ENCODE data around the gene BNIP3.

Gene BNIP3

DNA sequence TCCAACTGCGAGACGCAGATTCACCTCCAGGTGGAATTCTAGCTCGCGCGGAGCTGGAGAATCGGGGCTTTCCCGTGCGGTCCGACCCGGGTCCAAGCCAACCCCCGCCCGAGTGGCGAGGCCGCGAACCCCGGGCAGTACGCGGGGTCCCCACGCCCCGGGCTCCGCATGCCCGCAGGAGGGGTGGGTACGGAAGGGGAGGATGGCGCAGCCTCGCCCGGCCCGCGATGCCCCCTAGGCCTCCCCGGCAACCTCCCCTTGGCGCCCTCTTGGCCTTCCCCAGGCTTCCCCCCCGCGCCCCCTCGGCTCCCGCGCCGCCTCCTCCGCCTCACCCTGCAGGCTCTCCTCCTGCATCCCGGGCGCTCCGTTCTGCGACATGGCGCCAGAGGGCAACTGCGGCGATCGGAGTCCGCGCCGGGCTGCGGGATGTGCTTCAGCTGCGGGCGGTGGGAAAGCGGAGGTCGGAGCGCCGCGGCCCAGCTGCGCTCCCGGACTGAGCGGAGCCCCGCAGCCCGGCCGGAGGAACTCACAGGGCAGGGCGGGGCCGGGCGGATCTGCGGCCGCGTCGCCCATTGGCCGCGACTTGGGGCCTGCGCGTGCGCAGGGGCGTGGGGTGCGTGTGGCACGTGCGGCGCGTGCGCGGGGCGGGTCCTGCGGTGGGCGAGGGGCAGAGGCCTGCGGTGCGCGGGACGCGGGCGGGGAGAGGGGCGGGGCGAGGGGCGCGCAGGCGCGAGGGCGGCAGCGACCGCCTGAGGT lies at the start of gene BNIP3:
Gene BNIP3, minus strand, starts transcription at position 495 of the 756 bp plus-strand sequence. Its CDS starts 117 bp downstream, at position 378.
- DNase-seq (ENCODE audit: low spot score): peak; percentile 98

DNA sequence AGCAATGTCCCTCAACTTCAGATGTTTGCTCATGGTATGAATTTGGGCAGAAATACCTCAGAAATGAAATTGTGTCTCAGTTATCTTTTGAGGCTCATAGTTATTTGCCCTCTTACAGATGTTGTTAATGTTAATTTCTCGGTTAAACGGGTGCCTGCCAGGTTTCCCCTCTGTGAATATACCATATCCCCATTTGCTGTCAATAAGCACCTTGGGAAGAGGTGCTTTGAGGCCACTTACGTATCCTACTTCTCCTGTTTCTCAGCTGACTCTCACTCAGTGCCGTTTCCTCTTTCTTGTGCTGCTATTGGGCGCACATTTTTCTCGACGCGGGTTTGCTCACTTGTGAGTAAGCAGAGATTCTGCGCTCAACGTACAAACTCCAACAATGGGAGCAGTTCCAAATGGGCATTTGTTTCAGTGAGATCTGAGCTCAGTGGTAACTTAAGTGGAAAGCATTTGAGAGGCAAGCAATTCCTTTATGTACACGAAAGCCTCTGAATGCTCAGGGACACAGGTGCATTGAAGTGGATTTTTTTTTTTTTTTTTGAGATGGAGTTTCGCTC lies 49.3 kb upstream of the BNIP3 start:
- DNase-seq (ENCODE audit: low spot score): no peak

- DNase-seq (ENCODE audit: low spot score): no peak
These were observed 47.0 kb upstream of the BNIP3 start for GRCh38 chr10:132028706-132029105.

DNA sequence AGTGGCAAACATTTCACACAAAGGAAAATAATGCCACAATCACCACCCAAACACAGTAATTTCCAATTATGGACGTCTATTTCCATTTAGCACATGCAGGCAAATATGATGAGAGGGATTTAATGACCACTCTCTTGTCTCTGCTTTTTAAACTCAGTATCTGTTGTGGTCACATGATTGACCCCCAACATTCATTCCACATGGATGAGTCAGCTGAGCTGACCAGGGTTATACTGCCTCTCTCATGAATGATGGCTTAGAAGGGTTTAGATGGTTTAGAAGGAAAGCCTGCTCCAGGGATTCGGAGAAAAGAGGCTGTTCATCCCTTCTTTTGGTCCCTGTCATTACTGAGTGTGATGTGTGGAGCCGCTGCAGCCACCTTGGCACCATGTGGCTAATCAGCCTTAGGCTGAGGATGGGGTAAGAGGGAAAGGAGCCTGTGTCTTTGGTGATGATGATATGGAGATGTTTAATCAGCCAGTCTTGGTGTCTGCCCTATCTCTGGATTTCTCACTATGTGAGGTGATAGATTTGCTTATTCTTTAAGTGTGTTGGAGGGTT lies 45.8 kb upstream of the BNIP3 start:
- DNase-seq (ENCODE audit: low spot score): no peak

GRCh38 chr10:132023092-132023811 lies 41.5 kb upstream of the BNIP3 start:
- DNase-seq (ENCODE audit: low spot score): peak; percentile 68

GRCh38 chr10:132022241-132022640 lies 40.5 kb upstream of the BNIP3 start:
- no peak for DNase-seq (ENCODE audit: low spot score)

GRCh38 chr10:132021504-132022143 lies 39.9 kb upstream of the BNIP3 start:
- no peak for DNase-seq (ENCODE audit: low spot score)

DNA sequence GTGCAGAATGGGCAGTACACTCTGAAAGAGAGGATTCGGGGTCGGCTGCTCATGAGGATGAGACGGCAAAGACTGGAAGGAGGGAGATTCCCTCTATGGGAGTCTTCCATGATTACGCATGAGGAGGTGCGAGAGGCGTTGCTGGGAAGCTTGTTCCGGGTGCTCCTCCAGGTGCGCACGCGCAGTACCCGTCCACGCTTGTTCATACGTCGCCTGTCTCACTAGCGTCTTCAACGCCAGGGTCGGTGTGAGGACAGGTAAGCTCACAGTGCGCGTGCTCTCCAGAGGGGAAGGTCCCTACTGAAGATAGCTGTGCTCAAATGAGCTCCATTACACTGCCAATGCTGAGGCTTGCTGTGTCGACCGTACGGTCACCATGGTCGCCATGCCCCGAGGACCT lies 39.3 kb upstream of the BNIP3 start:
- DNase-seq (ENCODE audit: low spot score): no peak

DNA sequence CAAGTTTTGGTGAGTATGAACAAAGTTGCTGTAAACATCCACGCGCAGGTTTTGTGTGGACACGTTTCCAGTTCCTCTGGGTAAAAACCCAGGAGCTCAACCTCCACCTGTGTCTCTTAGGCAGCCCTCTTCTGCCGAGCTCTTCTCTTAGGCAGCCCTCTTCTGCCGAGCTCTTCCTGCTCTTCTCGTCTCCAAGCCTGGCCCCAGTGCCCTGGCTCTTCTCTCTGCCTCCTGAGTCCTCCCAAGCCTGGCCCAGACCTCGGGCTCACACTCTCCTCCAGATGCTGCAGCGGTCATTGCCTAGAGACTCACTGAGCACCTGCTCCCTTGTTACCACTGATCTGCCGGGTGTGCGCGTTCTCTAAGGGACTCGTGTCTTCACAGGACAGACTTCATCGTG lies 38.7 kb upstream of the BNIP3 start:
- DNase-seq (ENCODE audit: low spot score): no peak

- DNase-seq (ENCODE audit: low spot score): no peak
These were observed 37.6 kb upstream of the BNIP3 start for GRCh38 chr10:132019366-132019765.

- DNase-seq (ENCODE audit: low spot score): no peak
These were observed 36.7 kb upstream of the BNIP3 start for GRCh38 chr10:132018446-132018845.

- no peak for DNase-seq (ENCODE audit: low spot score)
These were observed 34.8 kb upstream of the BNIP3 start for GRCh38 chr10:132016514-132016913.

DNA sequence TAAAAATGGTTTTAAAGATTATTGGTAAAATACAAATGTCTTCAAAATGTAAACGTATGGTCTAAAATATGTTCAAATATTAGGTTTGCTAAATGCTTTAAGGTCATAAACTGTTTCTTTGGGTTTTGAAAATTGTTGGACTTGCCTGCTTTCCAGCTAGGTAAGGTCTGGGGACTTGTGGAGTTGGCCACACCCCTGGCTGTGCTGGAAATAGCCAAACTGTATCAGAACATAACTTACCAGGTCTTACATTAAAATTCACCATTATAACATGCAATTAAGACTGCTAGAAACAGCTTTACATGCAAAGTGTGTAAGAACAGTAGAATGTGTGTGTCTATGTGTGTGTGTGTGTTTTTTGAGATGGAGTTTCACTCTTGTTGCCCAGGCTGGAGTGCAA lies 29.7 kb upstream of the BNIP3 start:
- DNase-seq (ENCODE audit: low spot score): no peak

GRCh38 chr10:132011024-132011423 lies 29.3 kb upstream of the BNIP3 start:
- no peak for DNase-seq (ENCODE audit: low spot score)

DNA sequence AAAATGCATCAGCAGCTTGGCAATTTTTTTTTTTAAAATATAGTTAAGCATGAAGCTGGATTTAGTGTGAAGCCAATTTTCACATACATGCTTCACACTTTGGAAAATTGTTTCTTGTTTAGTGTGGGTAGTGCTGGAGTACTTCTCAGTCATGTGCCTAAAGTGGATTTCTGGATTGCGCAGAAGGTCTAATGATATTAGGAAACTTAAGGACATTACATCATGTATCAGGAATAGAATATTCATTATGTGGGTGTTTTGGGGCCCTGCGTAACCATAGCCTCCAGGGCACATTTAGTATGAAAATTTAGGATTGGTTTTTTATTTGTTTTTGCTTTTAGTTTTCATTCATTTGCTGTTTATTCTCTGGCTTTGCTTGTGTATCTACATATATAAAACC lies 28.8 kb upstream of the BNIP3 start:
- no peak for DNase-seq (ENCODE audit: low spot score)

- no peak for DNase-seq (ENCODE audit: low spot score)
These were observed 27.9 kb upstream of the BNIP3 start for GRCh38 chr10:132009575-132009974.

- no peak for DNase-seq (ENCODE audit: low spot score)
These were observed 26.0 kb upstream of the BNIP3 start for GRCh38 chr10:132007681-132008080.

DNA sequence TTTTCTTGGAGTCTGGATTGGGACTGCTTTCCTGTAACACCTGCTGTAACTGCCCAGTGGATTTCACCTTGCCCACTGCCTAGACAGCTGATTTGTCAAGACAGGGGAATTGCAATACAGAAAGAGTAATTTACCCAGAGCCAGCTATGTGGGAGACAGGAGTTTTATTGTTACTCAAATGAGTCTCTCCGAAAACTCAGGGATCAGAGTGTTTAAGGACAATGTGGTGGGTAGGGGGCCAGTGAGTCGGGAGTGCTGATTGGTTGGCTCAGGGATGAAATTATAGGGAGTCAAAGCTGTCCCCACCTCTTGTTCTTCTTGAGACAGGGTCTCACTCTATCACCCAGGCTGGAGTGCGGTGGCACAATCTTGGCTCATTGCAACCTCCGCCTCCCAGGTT lies 25.2 kb upstream of the BNIP3 start:
- DNase-seq (ENCODE audit: low spot score): no peak

GRCh38 chr10:132005147-132005546 lies 23.4 kb upstream of the BNIP3 start:
- DNase-seq (ENCODE audit: low spot score): no peak

DNA sequence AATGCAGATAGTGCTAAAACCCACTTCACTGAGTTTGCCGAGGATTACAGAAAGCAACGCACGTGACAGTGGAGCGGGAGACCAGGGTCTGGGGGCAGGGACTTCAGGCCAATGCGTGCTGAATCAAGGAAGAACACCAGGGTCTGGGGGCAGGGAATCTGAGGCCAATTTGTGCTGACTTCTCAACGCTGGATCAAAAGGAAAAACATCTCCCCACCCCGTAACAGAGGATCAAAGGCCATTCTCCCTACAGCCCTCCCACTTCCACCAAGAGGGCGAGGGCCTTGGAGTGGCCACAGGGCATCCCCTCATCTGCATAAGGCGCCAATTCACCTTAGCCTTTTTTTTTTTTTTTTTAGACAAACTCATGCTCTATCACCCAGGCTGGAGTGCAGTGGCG lies 22.3 kb upstream of the BNIP3 start:
- DNase-seq (ENCODE audit: low spot score): no peak

- DNase-seq (ENCODE audit: low spot score): no peak
These were observed 21.7 kb upstream of the BNIP3 start for GRCh38 chr10:132003282-132003924.

DNA sequence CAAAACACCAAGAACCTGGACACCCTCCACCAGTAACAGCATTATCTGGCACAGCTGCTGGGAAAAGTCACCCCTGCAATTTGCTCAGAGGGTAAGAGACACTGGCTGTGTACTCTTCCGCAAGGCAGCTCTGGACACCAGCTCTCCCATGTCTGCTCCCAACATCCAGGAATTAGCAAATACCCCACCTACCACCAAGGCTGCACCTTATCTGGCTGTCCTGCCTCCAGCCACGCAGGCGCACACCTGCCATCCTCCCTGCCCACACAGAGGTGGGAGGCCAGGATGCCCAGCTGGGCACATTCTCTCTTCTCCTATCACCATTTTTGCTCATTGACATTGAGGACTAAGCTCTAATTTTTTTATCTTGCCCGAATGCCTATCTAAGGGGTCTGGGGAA lies 20.3 kb upstream of the BNIP3 start:
- no peak for DNase-seq (ENCODE audit: low spot score)

Data from germinal center (tissue), 1 donor.